GM23338 (cell line): ENCODE results near the gene SOX10. TPM values are rescaled to one million over a fixed set of nuclear protein-coding genes. Genes with fewer than 3 reads are reported as not detected.

Experiments
- CREB1 ChIP-seq: fragments of 250-450 bp; sonication (Bioruptor Pico); IDR thresholded peaks from 2 replicates; pipeline ENCODE4 v1.5.0; 2020; ENCODE audit warnings: low read depth, mild to moderate bottlenecking, moderate library complexity
- CTCF ChIP-seq, 2 experiments: fragments of 200-600 bp in 1 of 2; sonication (generic) in 1 of 2; conservative IDR thresholded peaks; 2 replicates each; pipeline versions ENCODE4 v1.5.1 to v1.6.1; 2016 to 2017; ENCODE audit warnings: antibody characterized with exemption in 2 of 2, low read depth in 2 of 2, mild to moderate bottlenecking in 2 of 2, moderate library complexity in 1 of 2
- EZH2 ChIP-seq: fragments of 200-600 bp; sonication (generic); IDR thresholded peaks from one replicate; pipeline ENCODE4 v1.8.0; 2017; ENCODE audit warnings: antibody characterized with exemption, mild to moderate bottlenecking, low read depth; ENCODE audit not compliant: unreplicated experiment
- EZH2phosphoT487 ChIP-seq: fragments of 200-600 bp; sonication (generic); IDR thresholded peaks from one replicate; pipeline ENCODE4 v1.8.1; 2018; ENCODE audit warnings: antibody characterized with exemption; ENCODE audit not compliant: unreplicated experiment
- JUNB ChIP-seq: IDR thresholded peaks from one replicate; pipeline ENCODE4 v1.6.1; 2016; ENCODE audit warnings: antibody characterized with exemption; ENCODE audit not compliant: unreplicated experiment
- NANOG ChIP-seq: IDR thresholded peaks from 2 replicates; pipeline ENCODE4 v1.6.1; 2016; ENCODE audit warnings: antibody characterized with exemption, borderline replicate concordance
- POLR2AphosphoS5 ChIP-seq: IDR thresholded peaks from 2 replicates; pipeline ENCODE4 v1.6.1; 2016; ENCODE audit warnings: antibody characterized with exemption, low read depth
- STAT1 ChIP-seq: IDR thresholded peaks from one replicate; pipeline ENCODE4 v1.6.1; 2016; ENCODE audit warnings: antibody characterized with exemption; ENCODE audit not compliant: unreplicated experiment
- ZNF462 ChIP-seq: fragments of 250-450 bp; sonication (Bioruptor Pico); IDR thresholded peaks from 2 replicates; pipeline ENCODE4 v1.5.0; 2020; ENCODE audit warnings: mild to moderate bottlenecking, moderate library complexity
- polyA plus RNA-seq: library from polyadenylated mRNA; unstranded; fragments of >200 nt; fragmentation: Nextera tagmentation; extraction: Ambion mirVana; gene quantifications from 2 replicates; pipeline ENCODE4 v1.2.1, GENCODE V29; 2016
- total RNA-seq: library from RNA; depleted of rRNA; stranded (reverse); fragments of >200 nt; shearing (Covaris generic); gene quantifications from 2 replicates; pipeline ENCODE4 v1.2.3, GENCODE V29; 2014

The SOX10 gene
- total and polyA plus RNA-seq, 2 experiments from 2014 or later = 1.1 to 2.1 TPM

GRCh38 chr22:37975153-37975552 lies 9.2 kb downstream of the SOX10 start (continued):
- TF ChIP-seq ZNF462 (no peak), CREB1 (CRISPR knock-in tag) (no peak), JUNB (no peak), CTCF (conservative IDR thresholded peaks at IDR 0.05; ENCODE audit: low read depth in 2 of 2) (no peak), EZH2 (no peak), STAT1 (no peak), EZH2phosphoT487 (no peak), NANOG (no peak), POLR2AphosphoS5 (no peak)
